Bronchial epithelial cell (primary cell): ENCODE measurements around the gene ELOVL3. TPM values are rescaled to one million over a fixed set of nuclear protein-coding genes. Genes with fewer than 3 reads are reported as not detected.

Experiments used
- DNase-seq: peaks from one replicate; pipeline ENCODE4 v3.0.0-alpha.2; 2010; ENCODE audit warnings: low read depth
- FAIRE-seq: peaks from 2 replicates; lab custom pipeline; 2011; peaks lifted over from hg19 to GRCh38; lab: Jason Lieb, UNC
- H3K27me3 ChIP-seq: 2 replicates; pipeline ENCODE4 v1.5.1; 2011; ENCODE audit warnings: low read length; ENCODE audit not compliant: control insufficient read depth, insufficient read depth
- H3K36me3 ChIP-seq: 2 replicates; pipeline ENCODE4 v1.5.1; 2011; ENCODE audit warnings: low read length; ENCODE audit not compliant: control insufficient read depth, insufficient read depth
- H3K4me3 ChIP-seq: 2 replicates; pipeline ENCODE4 v1.5.1; 2011; ENCODE audit warnings: mild to moderate bottlenecking, low read depth, low read length, control low read depth
- total RNA-seq: library from RNA; depleted of rRNA; stranded (reverse); fragments of >200 nt; gene quantifications from 2 replicates; pipeline ENCODE4 v1.2.1, GENCODE V29; 2014
- TF ChIP-seq, protein P1 (sequence below): IDR thresholded peaks from 2 replicates; pipeline ENCODE4 v1.5.1; 2011; ENCODE audit warnings: mild to moderate bottlenecking, moderate library complexity, low read length, control low read depth, inconsistent platforms; ENCODE audit not compliant: insufficient read depth, severe bottlenecking

Gene ELOVL3
- total RNA-seq, 1 donor from 2014 or later = not detected

DNA sequence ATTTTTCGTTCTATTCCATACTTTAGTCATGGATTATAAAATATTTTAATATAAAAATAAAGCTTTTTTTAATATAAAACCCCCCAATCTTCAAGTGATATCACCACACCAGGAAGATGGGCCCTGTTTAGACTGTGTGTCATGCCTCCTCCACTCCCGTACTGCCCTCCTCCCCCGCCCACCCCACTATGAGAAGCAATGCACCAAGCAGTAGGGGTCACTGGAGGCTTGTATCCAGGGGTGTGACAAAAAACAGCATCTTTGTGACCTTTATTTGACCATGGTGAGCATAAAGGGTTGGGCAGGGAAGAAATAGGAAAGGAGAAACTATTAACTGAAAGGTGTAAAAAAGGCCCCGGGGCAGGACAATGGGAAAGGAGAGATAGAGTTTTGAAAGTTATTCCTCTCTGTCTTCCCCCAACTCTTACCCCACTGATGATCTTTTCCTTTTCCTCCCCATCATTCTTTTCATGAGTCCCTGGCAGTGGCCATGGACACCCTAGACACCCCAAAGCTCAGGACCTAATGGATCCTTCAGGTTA, 11.7 kb downstream of the ELOVL3 start:
- DNase-seq = no peak

DNA sequence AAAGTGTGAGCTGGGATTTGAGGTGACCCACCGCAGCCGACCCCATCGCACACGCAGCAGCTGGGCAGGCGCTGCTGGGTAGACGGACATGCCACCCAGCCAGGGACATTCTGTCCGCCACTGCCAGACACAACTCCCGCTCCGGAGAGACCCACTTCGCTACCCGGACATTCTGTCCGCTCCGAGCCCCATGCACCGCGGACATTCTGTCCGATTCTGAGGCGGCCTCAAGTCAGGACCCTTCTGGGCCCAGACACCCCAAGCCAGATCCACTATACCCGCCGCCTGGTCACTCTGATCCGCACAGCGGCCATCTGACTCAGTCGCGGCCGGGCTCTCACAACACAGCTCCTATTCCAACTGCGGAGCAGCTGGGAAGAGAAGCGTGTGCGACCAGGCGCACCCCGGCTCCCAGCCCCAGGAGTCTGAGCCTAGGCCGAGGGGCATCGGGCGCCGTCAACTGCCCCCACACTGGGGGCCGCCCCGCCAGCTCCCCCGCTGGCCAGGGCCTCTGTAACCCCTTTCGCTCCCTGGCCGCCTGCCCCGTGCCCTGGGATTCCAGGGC, 14.4 kb downstream of the ELOVL3 start:
- no peak for DNase-seq

More for the DNA sequence above, 11.7 kb downstream of the ELOVL3 start:
- TF ChIP-seq, protein P1, sequence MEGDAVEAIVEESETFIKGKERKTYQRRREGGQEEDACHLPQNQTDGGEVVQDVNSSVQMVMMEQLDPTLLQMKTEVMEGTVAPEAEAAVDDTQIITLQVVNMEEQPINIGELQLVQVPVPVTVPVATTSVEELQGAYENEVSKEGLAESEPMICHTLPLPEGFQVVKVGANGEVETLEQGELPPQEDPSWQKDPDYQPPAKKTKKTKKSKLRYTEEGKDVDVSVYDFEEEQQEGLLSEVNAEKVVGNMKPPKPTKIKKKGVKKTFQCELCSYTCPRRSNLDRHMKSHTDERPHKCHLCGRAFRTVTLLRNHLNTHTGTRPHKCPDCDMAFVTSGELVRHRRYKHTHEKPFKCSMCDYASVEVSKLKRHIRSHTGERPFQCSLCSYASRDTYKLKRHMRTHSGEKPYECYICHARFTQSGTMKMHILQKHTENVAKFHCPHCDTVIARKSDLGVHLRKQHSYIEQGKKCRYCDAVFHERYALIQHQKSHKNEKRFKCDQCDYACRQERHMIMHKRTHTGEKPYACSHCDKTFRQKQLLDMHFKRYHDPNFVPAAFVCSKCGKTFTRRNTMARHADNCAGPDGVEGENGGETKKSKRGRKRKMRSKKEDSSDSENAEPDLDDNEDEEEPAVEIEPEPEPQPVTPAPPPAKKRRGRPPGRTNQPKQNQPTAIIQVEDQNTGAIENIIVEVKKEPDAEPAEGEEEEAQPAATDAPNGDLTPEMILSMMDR = no peak
- FAIRE-seq = no peak
- no peaks in the 10 kb centered on the region for H3K36me3 ChIP-seq
- peaks cover 7% of the 10 kb centered on the region for H3K27me3 ChIP-seq
- no peak overlapping the region for H3K4me3 ChIP-seq

DNA sequence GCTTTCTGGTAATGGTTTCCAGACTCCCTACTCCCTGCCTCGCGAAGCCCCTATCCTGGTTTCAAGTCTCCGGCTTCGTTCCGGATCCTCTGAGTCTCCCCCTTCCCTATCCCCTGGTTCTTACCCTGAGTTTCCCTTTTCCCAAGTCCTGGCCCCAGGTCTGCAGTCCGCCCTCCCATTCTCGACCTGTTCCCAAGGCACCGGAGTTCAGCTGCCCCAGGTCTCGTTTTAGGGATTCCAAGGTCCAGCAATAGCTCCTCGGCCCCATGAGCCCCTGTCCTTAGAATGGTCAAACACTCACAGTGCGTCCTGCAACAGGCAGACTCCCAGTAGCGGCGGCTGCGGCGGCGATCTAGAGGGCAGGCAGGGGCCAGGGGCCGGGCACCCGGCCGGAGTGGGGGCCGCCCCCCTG, 14.9 kb downstream of the ELOVL3 start:
- DNase-seq = no peak
- Histone ChIP-seq H3K4me3 (peak overlapping the region; percentile 58), H3K36me3 (no peaks in the 10 kb centered on the region), H3K27me3 (peaks cover 7% of the 10 kb centered on the region)
- TF ChIP-seq, protein P1 = no peak
- no peak for FAIRE-seq

More for the DNA sequence above, 14.4 kb downstream of the ELOVL3 start:
- no peak for FAIRE-seq
- TF ChIP-seq, protein P1 = no peak
- Histone ChIP-seq H3K27me3 (peaks cover 7% of the 10 kb centered on the region), H3K36me3 (no peaks in the 10 kb centered on the region), H3K4me3 (peak overlapping the region; percentile 58)

DNA sequence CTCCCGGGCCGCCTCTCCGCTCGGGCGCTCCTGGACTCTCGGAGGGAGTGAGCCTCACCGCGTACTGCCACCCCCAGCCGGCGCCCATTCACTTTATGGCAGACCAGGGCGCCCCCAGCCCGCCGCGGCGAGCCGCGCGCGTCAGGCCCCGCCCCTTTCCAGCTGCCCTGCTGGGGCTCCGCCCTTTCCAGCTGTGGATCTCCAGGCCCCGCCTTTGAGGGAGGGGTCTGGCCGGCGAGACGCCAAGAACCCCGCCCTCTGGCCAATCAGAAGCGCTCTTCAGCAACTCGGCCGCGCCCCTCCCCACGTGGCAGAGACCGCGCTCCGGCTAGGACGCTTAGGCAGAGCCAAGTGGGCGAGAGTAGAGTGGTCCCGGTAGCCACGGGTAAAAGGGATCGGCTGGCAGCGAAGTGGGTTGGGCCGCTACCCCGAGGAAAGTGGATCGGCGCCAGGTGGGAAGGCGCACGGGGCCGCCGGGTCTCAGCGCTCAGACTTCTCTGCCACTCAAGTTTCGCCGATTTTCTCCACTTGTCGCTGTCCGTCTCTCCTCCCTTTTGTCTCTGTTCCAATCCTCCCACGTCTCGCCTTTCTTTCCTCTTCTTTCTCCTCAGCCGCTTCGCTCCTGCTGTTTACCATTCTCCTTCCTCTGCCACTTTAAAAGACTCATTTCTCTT, 15.5 kb downstream of the ELOVL3 start, which contains the start of gene PITX3:
PITX3 (minus strand) TSS at position 69 of the 674 bp plus-strand sequence. CDS start 9,432 bp downstream, outside the sequence.
- TF ChIP-seq, protein P1 = no peak
- Histone ChIP-seq H3K4me3 (peak within 1 kb of the TSS; percentile 58), H3K36me3 (no peaks in the 10 kb centered on the region), H3K27me3 (peaks cover 7% of the 10 kb centered on the region)
- DNase-seq (peak; percentile 82), FAIRE-seq (no peak)

DNA sequence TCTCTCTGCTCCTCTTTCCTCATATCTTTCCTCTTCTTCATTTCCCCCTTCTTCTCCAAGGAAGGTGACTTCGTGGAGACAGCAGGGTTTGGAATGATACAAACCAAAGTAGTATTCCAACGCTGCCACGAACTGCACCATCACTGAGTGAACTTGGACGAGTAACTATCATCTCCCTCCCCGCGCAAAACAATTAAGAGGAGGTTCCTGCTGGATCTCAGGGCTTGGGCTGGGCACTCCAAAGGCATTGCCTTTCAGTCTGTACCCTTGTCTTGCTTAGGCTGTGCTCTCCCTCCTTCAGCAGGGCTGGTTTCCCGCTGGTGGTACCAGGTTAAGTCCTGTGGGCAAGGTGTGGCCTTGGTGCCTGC, 16.0 kb downstream of the ELOVL3 start:
- Histone ChIP-seq H3K36me3 (no peaks in the 10 kb centered on the region), H3K4me3 (peak overlapping the region; percentile 58), H3K27me3 (peaks cover 7% of the 10 kb centered on the region)
- TF ChIP-seq, protein P1 = no peak
- no peak for DNase-seq
- FAIRE-seq = no peak
